Activated CD8-positive, alpha-beta T cell treated with anti-CD3 and anti-CD28 coated beads, Interleukin-2, amount 10 ng/mL, durations not matched to agents 7 days and 5 days (primary cell): ENCODE data around the gene IL11RA. TPM values are rescaled to one million over a fixed set of nuclear protein-coding genes. Genes with fewer than 3 reads are reported as not detected.
A peak's percentile ranks its signal among the peaks of the same experiment; 100 is the strongest.

Experiments used
- ATAC-seq: fragments of 150-1000 bp; cut with Tn5 transposase; one replicate; pipeline ENCODE4 v1.10.0; 2021; ENCODE audit warnings: moderate library complexity
- CTCF ChIA-PET: fragments of 350-600 bp; sonication (Branson Sonifier 250); formaldehyde crosslinking; loops from one replicate; lab custom pipeline; 2021; ENCODE audit warnings: antibody characterized with exemption; lab: Charles Lee
- POLR2A ChIA-PET: fragments of 350-600 bp; sonication (Branson Sonifier 250); formaldehyde crosslinking; loops from one replicate; lab custom pipeline; 2021; ENCODE audit warnings: antibody characterized with exemption; lab: Charles Lee
- DNase-seq: peaks from one replicate; pipeline ENCODE4 v3.0.0-alpha.2; 2020
- H3K27ac Mint-ChIP-seq: one replicate; pipeline ENCODE4 v1.8.0; 2021; ENCODE audit warnings: mild to moderate bottlenecking, mixed read lengths
- H3K27me3 Mint-ChIP-seq: one replicate; pipeline ENCODE4 v1.8.0; 2021; ENCODE audit warnings: low read depth, mixed read lengths
- H3K36me3 Mint-ChIP-seq: one replicate; pipeline ENCODE4 v1.8.0; 2021; ENCODE audit warnings: low read depth, mixed read lengths
- H3K4me1 Mint-ChIP-seq: one replicate; pipeline ENCODE4 v1.8.0; 2021; ENCODE audit warnings: low read depth, mixed read lengths
- H3K4me3 Mint-ChIP-seq: one replicate; pipeline ENCODE4 v1.8.0; 2021; ENCODE audit warnings: mild to moderate bottlenecking, mixed read lengths
- H3K9me3 Mint-ChIP-seq: one replicate; pipeline ENCODE4 v1.8.0; 2022; ENCODE audit warnings: mixed read lengths; ENCODE audit not compliant: insufficient read depth
- total RNA-seq, 2 experiments: library from RNA; stranded (reverse); gene quantifications; one replicate each; pipeline ENCODE4 v1.2.3, GENCODE V29; 2021

Gene IL11RA
- total RNA-seq, 2 experiments from 2014 or later = 33.0 to 38.8 TPM

- Mint-ChIP-seq H3K27me3 (no peaks in the 10 kb centered on the region), H3K9me3 (no peaks in the 10 kb centered on the region), H3K36me3 (peaks cover 8% of the 10 kb centered on the region), H3K4me3 (no peak overlapping the region), H3K4me1 (peaks cover 25% of the 10 kb centered on the region), H3K27ac (no peak overlapping the region)
- ChIA-PET CTCF (interaction anchor here (0.8 to 6.9 kb wide), 3 partner anchors 8 to 25 kb away, joined by 3 to 156 read pairs (median 6); partner anchors contain the start of gene SIGMAR1), POLR2A (interaction anchor here (0.7 to 0.8 kb wide), 3 partner anchors 13 to 594 kb away, joined by 3 read pairs; partner anchors contain the start of genes DCTN3 and UBAP2)
- no peak for ATAC-seq
- DNase-seq = no peak
Observed at GRCh38 chr9:34642679-34643078, 9.3 kb upstream of the IL11RA start.

GRCh38 chr9:34644766-34645314 lies 7.1 kb upstream of the IL11RA start:
- H3K9me3 Mint-ChIP-seq = no peaks in the 10 kb centered on the region
- H3K27me3 Mint-ChIP-seq = no peaks in the 10 kb centered on the region
- ChIA-PET CTCF (interaction anchor here (0.8 to 6.9 kb wide), 6 partner anchors 10 to 58 kb away, joined by 3 to 156 read pairs (median 4); partner anchors contain the start of genes CCL27, RPP25L and SIGMAR1), POLR2A (interaction anchor here (1.1 to 5.1 kb wide), 2 partner anchors 11 to 25 kb away, joined by 3 to 27 read pairs; partner anchors contain the start of gene DCTN3)
- peaks cover 27% of the 10 kb centered on the region for H3K36me3 Mint-ChIP-seq
- H3K27ac Mint-ChIP-seq = no peak overlapping the region
- no peak for DNase-seq
- H3K4me1 Mint-ChIP-seq = peaks cover 33% of the 10 kb centered on the region
- no peak overlapping the region for H3K4me3 Mint-ChIP-seq
- ATAC-seq = no peak

GRCh38 chr9:34646211-34647083 lies 5.5 kb upstream of the IL11RA start, which contains the start of gene GALT:
GALT (plus strand) TSS chr9:34646675; CDS start chr9:34646705, 30 bp downstream.
- Mint-ChIP-seq H3K4me1 (peaks cover 36% of the 10 kb centered on the region), H3K27ac (peak within 1 kb of the TSS; percentile 88), H3K9me3 (no peaks in the 10 kb centered on the region), H3K36me3 (peaks cover 28% of the 10 kb centered on the region), H3K4me3 (peak within 1 kb of the TSS; percentile 91), H3K27me3 (no peaks in the 10 kb centered on the region)
- DNase-seq (peak; percentile 98), ATAC-seq (peak; percentile 90)
- CTCF ChIA-PET = interaction anchor here (0.6 to 6.9 kb wide), 13 partner anchors 10 to 468 kb away, joined by 3 to 156 read pairs (median 5); partner anchors contain the start of genes ATOSB, CCL27, DCTN3 and RPP25L
- POLR2A ChIA-PET = interaction anchor here (1.1 to 5.1 kb wide), 7 partner anchors 9 to 26 kb away, joined by 4 to 45 read pairs (median 8); partner anchors contain the start of genes DCTN3 and SIGMAR1

GRCh38 chr9:34647084-34647403 lies 4.9 kb upstream of the IL11RA start:
- CTCF ChIA-PET = interaction anchor here (0.6 to 6.9 kb wide), 12 partner anchors 9 to 468 kb away, joined by 3 to 156 read pairs (median 8); partner anchors contain the start of genes ATOSB, CCL27, DCTN3 and RPP25L
- DNase-seq = no peak
- POLR2A ChIA-PET = interaction anchor here (1.1 to 5.1 kb wide), 7 partner anchors 9 to 27 kb away, joined by 4 to 45 read pairs (median 8); partner anchors contain the start of genes DCTN3 and SIGMAR1
- peaks cover 39% of the 10 kb centered on the region for H3K4me1 Mint-ChIP-seq
- peak overlapping the region; percentile 91 for H3K4me3 Mint-ChIP-seq
- peaks cover 28% of the 10 kb centered on the region for H3K36me3 Mint-ChIP-seq
- no peaks in the 10 kb centered on the region for H3K9me3 Mint-ChIP-seq
- ATAC-seq = no peak
- H3K27me3 Mint-ChIP-seq = no peaks in the 10 kb centered on the region
- peak overlapping the region; percentile 88 for H3K27ac Mint-ChIP-seq

GRCh38 chr9:34647651-34648050 lies 4.3 kb upstream of the IL11RA start:
- peaks cover 43% of the 10 kb centered on the region for H3K4me1 Mint-ChIP-seq
- POLR2A ChIA-PET = interaction anchor here (1.6 to 5.1 kb wide), 6 partner anchors 9 to 27 kb away, joined by 3 to 45 read pairs (median 10); partner anchors contain the start of genes DCTN3 and SIGMAR1
- DNase-seq (no peak), ATAC-seq (no peak)
- H3K4me3 Mint-ChIP-seq = peak overlapping the region; percentile 91
- H3K27me3 Mint-ChIP-seq = no peaks in the 10 kb centered on the region
- CTCF ChIA-PET = interaction anchor here (0.6 to 6.9 kb wide), 6 partner anchors 9 to 467 kb away, joined by 3 to 156 read pairs (median 16); partner anchors contain the start of genes ATOSB, CCL27 and SIGMAR1
- peaks cover 28% of the 10 kb centered on the region for H3K36me3 Mint-ChIP-seq
- no peaks in the 10 kb centered on the region for H3K9me3 Mint-ChIP-seq
- H3K27ac Mint-ChIP-seq = peak overlapping the region; percentile 88

- H3K27ac Mint-ChIP-seq = no peak overlapping the region
- peak overlapping the region; percentile 5 for H3K4me3 Mint-ChIP-seq
- peaks cover 50% of the 10 kb centered on the region for H3K4me1 Mint-ChIP-seq
- no peak for DNase-seq
- POLR2A ChIA-PET = interaction anchor here (0.6 to 5.1 kb wide), 4 partner anchors 11 to 532 kb away, joined by 3 to 27 read pairs (median 4); partner anchors contain the start of gene DCTN3
- H3K36me3 Mint-ChIP-seq = peaks cover 28% of the 10 kb centered on the region
- no peak for ATAC-seq
- no peaks in the 10 kb centered on the region for H3K27me3 Mint-ChIP-seq
- no peaks in the 10 kb centered on the region for H3K9me3 Mint-ChIP-seq
- CTCF ChIA-PET = interaction anchor here (1.6 to 6.9 kb wide), 3 partner anchors 14 to 54 kb away, joined by 4 to 156 read pairs (median 86); partner anchors contain the start of genes CCL27 and SIGMAR1
Observed at GRCh38 chr9:34648673-34649072, 3.3 kb upstream of the IL11RA start.

- Mint-ChIP-seq H3K4me1 (peaks cover 49% of the 10 kb centered on the region), H3K27me3 (no peaks in the 10 kb centered on the region), H3K27ac (no peak overlapping the region), H3K9me3 (no peaks in the 10 kb centered on the region), H3K4me3 (no peak overlapping the region), H3K36me3 (peaks cover 28% of the 10 kb centered on the region)
- ChIA-PET POLR2A (interaction anchor here (0.8 kb wide), 1 partner anchor 14 kb away, joined by 3 read pairs; no protein-coding TSS in a partner anchor), CTCF (interaction anchor here (6.8 kb wide), 1 partner anchor 12 kb away, joined by 86 read pairs; the partner anchor contains the start of gene CCL27)
- DNase-seq (no peak), ATAC-seq (no peak)
Observed at GRCh38 chr9:34650816-34651215, 1.2 kb upstream of the IL11RA start.

- ChIA-PET CTCF (interaction anchor here (6.8 kb wide), 1 partner anchor 11 kb away, joined by 86 read pairs; the partner anchor contains the start of gene CCL27), POLR2A (interaction anchor here (0.5 kb wide), 1 partner anchor 13 kb away, joined by 3 read pairs; no protein-coding TSS in a partner anchor)
- no peak for ATAC-seq
- Mint-ChIP-seq H3K9me3 (no peaks in the 10 kb centered on the region), H3K36me3 (peaks cover 28% of the 10 kb centered on the region), H3K4me1 (peaks cover 44% of the 10 kb centered on the region), H3K27me3 (no peaks in the 10 kb centered on the region), H3K27ac (no peak overlapping the region), H3K4me3 (no peak overlapping the region)
- no peak for DNase-seq
Observed at GRCh38 chr9:34651321-34651720, 664 bp upstream of the IL11RA start.

GRCh38 chr9:34652602-34653000 lies 616 bp downstream of the IL11RA start:
- H3K9me3 Mint-ChIP-seq = no peaks in the 10 kb centered on the region
- H3K27ac Mint-ChIP-seq = no peak overlapping the region
- no peak overlapping the region for H3K4me3 Mint-ChIP-seq
- ChIA-PET CTCF (interaction anchor here (1.2 kb wide), 1 partner anchor 9 kb away, joined by 3 read pairs; no protein-coding TSS in a partner anchor), POLR2A (interaction anchor here (1.0 to 1.1 kb wide), 2 partner anchors 11 to 14 kb away, joined by 4 to 5 read pairs; partner anchors contain the start of gene CCL27)
- no peak for DNase-seq
- H3K27me3 Mint-ChIP-seq = no peaks in the 10 kb centered on the region
- peaks cover 38% of the 10 kb centered on the region for H3K4me1 Mint-ChIP-seq
- peaks cover 20% of the 10 kb centered on the region for H3K36me3 Mint-ChIP-seq
- ATAC-seq = no peak

- H3K4me1 Mint-ChIP-seq = peaks cover 30% of the 10 kb centered on the region
- no peaks in the 10 kb centered on the region for H3K27me3 Mint-ChIP-seq
- no peaks in the 10 kb centered on the region for H3K9me3 Mint-ChIP-seq
- peaks cover 13% of the 10 kb centered on the region for H3K36me3 Mint-ChIP-seq
- POLR2A ChIA-PET = interaction anchor here (0.7 to 1.1 kb wide), 3 partner anchors 10 to 443 kb away, joined by 3 to 5 read pairs (median 4); partner anchors contain the start of gene CCL27
- ATAC-seq = no peak
- H3K4me3 Mint-ChIP-seq = no peak overlapping the region
- no peak overlapping the region for H3K27ac Mint-ChIP-seq
- DNase-seq = no peak
- CTCF ChIA-PET = interaction anchor here (1.2 kb wide), 1 partner anchor 9 kb away, joined by 3 read pairs; no protein-coding TSS in a partner anchor
Observed at GRCh38 chr9:34653151-34654072, 1.4 kb downstream of the IL11RA start.
